Uterus (tissue), 4 donors: ENCODE data around the gene BICDL1. TPM values are rescaled to one million over a fixed set of nuclear protein-coding genes. Genes with fewer than 3 reads are reported as not detected.

Source experiments
- DNase-seq, 2 donors: peaks; one replicate each; pipeline ENCODE4 v3.0.0-alpha.2; 2019 to 2020
- H3K27ac ChIP-seq, 2 donors: fragments of 200-600 bp; sonication (generic); 1 replicate in 1 of 2; 2 replicates in 1 of 2; pipeline ENCODE4 v1.5.1; 2016 to 2018
- H3K27me3 ChIP-seq, 2 donors: fragments of 200-600 bp; sonication (generic); one replicate each; pipeline ENCODE4 v1.5.1; 2018 to 2019; ENCODE audit warnings: control low read depth in 1 of 2
- H3K36me3 ChIP-seq, 2 donors: fragments of 200-600 bp; sonication (generic); one replicate each; pipeline ENCODE4 v1.5.1; 2019; ENCODE audit warnings: control low read depth in 1 of 2
- H3K4me1 ChIP-seq, 2 donors: fragments of 200-600 bp; sonication (generic); one replicate each; pipeline ENCODE4 v1.5.1; 2018 to 2019; ENCODE audit warnings: control low read depth in 1 of 2
- H3K4me3 ChIP-seq, 2 donors: fragments of 200-600 bp; sonication (generic); 1 replicate in 1 of 2; 2 replicates in 1 of 2; pipeline ENCODE4 v1.5.1; 2018 to 2019; ENCODE audit warnings: mild to moderate bottlenecking in 1 of 2
- H3K9me3 ChIP-seq, 2 donors: fragments of 200-600 bp; sonication (generic); one replicate each; pipeline ENCODE4 v1.5.1; 2019; ENCODE audit warnings: control low read depth in 1 of 2
- CTCF ChIP-seq, 4 experiments: fragments of 200-600 bp in 2 of 4; fragments of 450-650 bp in 2 of 4; sonication (generic) in 2 of 4; IDR thresholded peaks; one replicate each; pipeline ENCODE4 v1.5.1; 2016 to 2019; ENCODE audit warnings: antibody characterized with exemption in 4 of 4, mild to moderate bottlenecking in 2 of 4, moderate library complexity in 1 of 4
- POLR2A ChIP-seq, 2 donors: fragments of 450-650 bp; IDR thresholded peaks; one replicate each; pipeline ENCODE4 v1.6.1; 2016; ENCODE audit warnings: antibody characterized with exemption in 2 of 2, mild to moderate bottlenecking in 1 of 2, moderate library complexity in 1 of 2
- intact Hi-C: fragments of 100-400 bp; cut with DNase I; formaldehyde crosslinking; loops from one replicate; pipeline ENCODE4 v1.15.1; 2023; ENCODE audit warnings: low total_unique reads
- total RNA-seq, 4 donors: library from RNA; depleted of rRNA in 3 of 4; stranded (reverse); fragments of >200 nt in 3 of 4; gene quantifications; one replicate each; pipeline versions ENCODE4 v1.1.0 to v1.2.4, GENCODE V29; 2014 to 2023
- donor health status: DM: yes; HTN: yes; CAD: no.

The BICDL1 gene
- total RNA-seq, 4 donors from 2014 or later = 1.8 to 2.2 TPM; not detected in 2

- intact Hi-C loops = no loop called here
- Histone ChIP-seq H3K27ac (no peak overlapping the region), H3K9me3 (no peaks in the 10 kb centered on the region), H3K27me3 (no peaks in the 10 kb centered on the region), H3K4me1 (no peaks in the 10 kb centered on the region), H3K36me3 (no peaks in the 10 kb centered on the region), H3K4me3 (no peak overlapping the region)
- no peak for TF ChIP-seq CTCF (IDR thresholded peaks at IDR 0.05)
- no peak for TF ChIP-seq POLR2A (IDR thresholded peaks at IDR 0.05)
- DNase-seq = no peak
These were observed 39.4 kb upstream of the BICDL1 start for GRCh38 chr12:119949594-119949993.

- intact Hi-C loops = no loop called here
- Histone ChIP-seq H3K4me3 (no peak overlapping the region), H3K27me3 (no peaks in the 10 kb centered on the region), H3K27ac (no peak overlapping the region), H3K36me3 (no peaks in the 10 kb centered on the region), H3K9me3 (peaks cover 0 to 4% of the 10 kb centered on the region in 2 donors), H3K4me1 (no peaks in the 10 kb centered on the region)
- no peak for TF ChIP-seq CTCF (IDR thresholded peaks at IDR 0.05)
- no peak for TF ChIP-seq POLR2A (IDR thresholded peaks at IDR 0.05)
- no peak for DNase-seq
These were observed 33.0 kb upstream of the BICDL1 start for GRCh38 chr12:119956047-119956446.

GRCh38 chr12:119957135-119957534 lies 31.9 kb upstream of the BICDL1 start:
- H3K4me1 ChIP-seq = no peaks in the 10 kb centered on the region
- intact Hi-C loops = no loop called here
- H3K9me3 ChIP-seq = peaks cover 0 to 4% of the 10 kb centered on the region in 2 donors
- no peak overlapping the region for H3K4me3 ChIP-seq
- no peak overlapping the region for H3K27ac ChIP-seq
- TF ChIP-seq POLR2A (IDR thresholded peaks at IDR 0.05) = no peak
- H3K36me3 ChIP-seq = no peaks in the 10 kb centered on the region
- no peaks in the 10 kb centered on the region for H3K27me3 ChIP-seq
- DNase-seq = no peak

- Histone ChIP-seq H3K27ac (no peak overlapping the region), H3K36me3 (no peaks in the 10 kb centered on the region), H3K4me1 (no peaks in the 10 kb centered on the region), H3K27me3 (no peaks in the 10 kb centered on the region), H3K4me3 (no peak overlapping the region), H3K9me3 (peaks cover 0 to 4% of the 10 kb centered on the region in 2 donors)
- DNase-seq = no peak
- intact Hi-C loops = no loop called here
- no peak for TF ChIP-seq POLR2A (IDR thresholded peaks at IDR 0.05)
- TF ChIP-seq CTCF (IDR thresholded peaks at IDR 0.05) = no peak
These were observed 29.6 kb upstream of the BICDL1 start for GRCh38 chr12:119959435-119959834.

DNA sequence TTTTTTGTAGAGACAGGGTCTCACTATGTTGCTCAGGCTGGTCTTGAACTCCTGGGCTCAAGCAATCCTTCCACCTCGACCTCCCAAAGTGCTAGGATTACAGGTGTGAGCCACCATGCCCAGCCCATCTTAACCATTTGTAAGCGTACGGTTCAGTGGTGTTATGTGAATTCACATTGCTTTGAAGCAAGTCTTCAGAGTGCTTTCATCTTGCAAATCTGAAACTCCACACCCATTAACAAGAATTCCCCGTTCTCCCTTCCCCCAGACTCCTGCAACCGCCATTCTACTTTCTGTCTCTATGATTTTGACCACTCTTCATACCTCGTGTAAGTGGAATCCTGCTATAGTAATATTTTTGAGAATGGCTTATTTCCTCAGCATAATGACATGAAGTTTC lies 24.9 kb upstream of the BICDL1 start:
- no peaks in the 10 kb centered on the region for H3K9me3 ChIP-seq
- no peak overlapping the region for H3K4me3 ChIP-seq
- DNase-seq = no peak
- H3K27me3 ChIP-seq = no peaks in the 10 kb centered on the region
- H3K4me1 ChIP-seq = no peaks in the 10 kb centered on the region
- no peak for TF ChIP-seq POLR2A (IDR thresholded peaks at IDR 0.05)
- TF ChIP-seq CTCF (IDR thresholded peaks at IDR 0.05) = no peak
- H3K27ac ChIP-seq = no peak overlapping the region
- intact Hi-C loops = no loop called here
- no peaks in the 10 kb centered on the region for H3K36me3 ChIP-seq

DNA sequence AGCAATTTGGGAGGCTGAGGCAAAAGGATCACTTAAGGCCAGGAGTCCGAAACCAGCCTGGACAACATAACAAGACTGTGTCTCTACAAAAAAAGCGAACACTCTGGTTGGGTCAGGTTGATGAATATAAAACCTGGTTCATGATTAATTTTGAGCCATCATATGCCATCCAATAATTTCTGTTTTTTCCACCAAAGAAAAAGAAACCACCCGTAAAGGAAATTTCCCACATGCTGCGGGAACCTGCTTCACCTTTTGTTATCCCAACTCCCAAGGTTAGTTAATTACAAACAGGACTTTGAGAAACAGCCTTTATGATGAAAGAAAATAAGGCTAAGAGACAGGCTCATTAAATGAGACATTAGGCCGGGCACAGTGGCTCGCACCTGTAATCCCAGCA lies 24.1 kb upstream of the BICDL1 start:
- no peak for DNase-seq
- Histone ChIP-seq H3K4me3 (no peak overlapping the region), H3K27me3 (no peaks in the 10 kb centered on the region), H3K4me1 (no peaks in the 10 kb centered on the region), H3K27ac (no peak overlapping the region), H3K9me3 (no peaks in the 10 kb centered on the region), H3K36me3 (no peaks in the 10 kb centered on the region)
- TF ChIP-seq POLR2A (IDR thresholded peaks at IDR 0.05) (no peak), CTCF (IDR thresholded peaks at IDR 0.05) (no peak)
- intact Hi-C loops = no loop called here
